OCI-LY1 (cell line): ENCODE measurements around the gene DUSP5.

ENCODE experiments used
- H2AFZ ChIP-seq: fragments of 200-600 bp; sonication (generic), shearing (Covaris generic); 2 replicates; pipeline ENCODE4 v1.6.0; 2014; ENCODE audit warnings: antibody characterized with exemption, mild to moderate bottlenecking, low read length
- H3F3A ChIP-seq: fragments of 200-600 bp; sonication (generic), shearing (Covaris generic); 2 replicates; pipeline ENCODE4 v1.6.0; 2014; ENCODE audit warnings: mild to moderate bottlenecking, antibody characterized with exemption, low read length, moderate library complexity; ENCODE audit not compliant: insufficient read depth
- H3K27ac ChIP-seq: fragments of 200-600 bp; sonication (generic); 2 replicates; pipeline ENCODE4 v1.5.1; 2014; ENCODE audit warnings: low read length, mixed run types, mild to moderate bottlenecking, low read depth; ENCODE audit not compliant: poor library complexity, severe bottlenecking
- H3K27me3 ChIP-seq: fragments of 200-600 bp; sonication (generic); 2 replicates; pipeline ENCODE4 v1.6.0; 2014; ENCODE audit warnings: antibody characterized with exemption, mild to moderate bottlenecking, low read length, moderate library complexity; ENCODE audit not compliant: insufficient read depth
- H3K36me3 ChIP-seq: fragments of 200-600 bp; sonication (generic); 2 replicates; pipeline ENCODE4 v1.6.1; 2014; ENCODE audit warnings: mild to moderate bottlenecking, antibody characterized with exemption, low read length, moderate library complexity, mixed read lengths; ENCODE audit not compliant: insufficient read depth
- H3K4me1 ChIP-seq: fragments of 200-600 bp; sonication (generic); 2 replicates; pipeline ENCODE4 v1.5.1; 2014; ENCODE audit warnings: mild to moderate bottlenecking, low read length, moderate library complexity; ENCODE audit not compliant: insufficient read depth, severe bottlenecking
- H3K4me2 ChIP-seq: fragments of 200-600 bp; sonication (generic), shearing (Covaris generic); 2 replicates; pipeline ENCODE4 v1.6.1; 2014; ENCODE audit warnings: low read length
- H3K4me3 ChIP-seq: fragments of 200-600 bp; sonication (generic); 2 replicates; pipeline ENCODE4 v1.5.1; 2014; ENCODE audit warnings: low read length, low read depth, mild to moderate bottlenecking, mixed read lengths; ENCODE audit not compliant: poor library complexity, severe bottlenecking
- H3K79me2 ChIP-seq: fragments of 200-600 bp; shearing (Covaris generic); 2 replicates; pipeline ENCODE4 v1.6.1; 2016; ENCODE audit warnings: mixed run types, low read length, mixed read lengths; ENCODE audit not compliant: insufficient read depth
- H3K9ac ChIP-seq: fragments of 200-600 bp; sonication (generic), shearing (Covaris generic); 2 replicates; pipeline ENCODE4 v1.6.1; 2014; ENCODE audit warnings: mild to moderate bottlenecking, low read length, mixed read lengths
- H3K9me2 ChIP-seq: fragments of 200-600 bp; sonication (generic), shearing (Covaris generic); 2 replicates; pipeline ENCODE4 v1.6.1; 2014; ENCODE audit warnings: low read depth, mild to moderate bottlenecking, low read length, mixed read lengths
- H3K9me3 ChIP-seq: fragments of 200-600 bp; shearing (Covaris generic); 2 replicates; pipeline ENCODE4 v1.6.1; 2014; ENCODE audit warnings: low read length, mixed read lengths
- H4K20me1 ChIP-seq: fragments of 200-600 bp; sonication (generic), shearing (Covaris generic); 2 replicates; pipeline ENCODE4 v1.6.0; 2016; ENCODE audit warnings: mild to moderate bottlenecking, low read length; ENCODE audit not compliant: insufficient read depth
- CTCF ChIP-seq: fragments of 200-600 bp; sonication (generic), shearing (Covaris generic); IDR thresholded peaks from 2 replicates; pipeline ENCODE4 v1.5.1; 2017; ENCODE audit warnings: mild to moderate bottlenecking, antibody characterized with exemption, low read length, moderate library complexity, mixed read lengths
- EZH2 ChIP-seq: fragments of 200-600 bp; sonication (generic), shearing (Covaris generic); IDR thresholded peaks from 2 replicates; pipeline ENCODE4 v1.8.0; 2017; ENCODE audit warnings: borderline replicate concordance, mixed run types, mild to moderate bottlenecking, antibody characterized with exemption, low read length, moderate library complexity, mixed read lengths

Gene DUSP5

GRCh38 chr10:110558041-110558440 lies 60.3 kb downstream of the DUSP5 start:
- H3K4me1 ChIP-seq: peaks cover 15% of the 10 kb centered on the region
- no peak for TF ChIP-seq CTCF
- TF ChIP-seq EZH2: no peak

GRCh38 chr10:110560012-110560411 lies 62.3 kb downstream of the DUSP5 start:
- Histone ChIP-seq H3K4me1 (peaks cover 15% of the 10 kb centered on the region), H2AFZ (no peak overlapping the region), H3K4me3 (no peak overlapping the region), H3K27me3 (no peaks in the 10 kb centered on the region; the same call in 1 of the 2 replicates), H4K20me1 (no peaks in the 10 kb centered on the region), H3K36me3 (no peaks in the 10 kb centered on the region), H3K79me2 (no peaks in the 10 kb centered on the region), H3K9me2 (no peaks in the 10 kb centered on the region), H3K27ac (no peak overlapping the region), H3K4me2 (no peak overlapping the region), H3K9me3 (no peaks in the 10 kb centered on the region), H3F3A (no peaks in the 10 kb centered on the region), H3K9ac (no peak overlapping the region)
- TF ChIP-seq EZH2 (no peak), CTCF (no peak)

More at GRCh38 chr10:110558041-110558440, 60.3 kb downstream of the DUSP5 start:
- Histone ChIP-seq H3K9ac (no peak overlapping the region), H4K20me1 (no peaks in the 10 kb centered on the region), H2AFZ (no peak overlapping the region), H3F3A (no peaks in the 10 kb centered on the region), H3K9me2 (no peaks in the 10 kb centered on the region), H3K4me3 (no peak overlapping the region), H3K36me3 (no peaks in the 10 kb centered on the region), H3K79me2 (no peaks in the 10 kb centered on the region), H3K9me3 (no peaks in the 10 kb centered on the region), H3K27ac (no peak overlapping the region), H3K4me2 (no peak overlapping the region), H3K27me3 (no peaks in the 10 kb centered on the region; the same call in 1 of the 2 replicates)
